Ishikawa (cell line): ENCODE data around the gene CLPX.

Experiments
- CEBPB ChIP-seq: IDR thresholded peaks from 2 replicates; pipeline ENCODE4 v1.6.1; 2012
- CREB1 ChIP-seq: IDR thresholded peaks from 2 replicates; pipeline ENCODE4 v1.6.1; 2012; ENCODE audit warnings: low read depth
- EGR1 ChIP-seq: IDR thresholded peaks from 2 replicates; pipeline ENCODE4 v1.6.1; 2012
- EP300 ChIP-seq: IDR thresholded peaks from 2 replicates; pipeline ENCODE4 v1.6.1; 2012; ENCODE audit warnings: borderline replicate concordance
- FOXM1 ChIP-seq: IDR thresholded peaks from 2 replicates; pipeline ENCODE4 v1.6.1; 2012; ENCODE audit warnings: low read depth, borderline replicate concordance
- NFIC ChIP-seq: IDR thresholded peaks from 2 replicates; pipeline ENCODE4 v1.6.1; 2012
- RAD21 ChIP-seq: IDR thresholded peaks from 2 replicates; pipeline ENCODE4 v1.6.1; 2012; ENCODE audit warnings: low read depth
- REST ChIP-seq: IDR thresholded peaks from 2 replicates; pipeline ENCODE4 v1.6.1; 2012; ENCODE audit warnings: low read depth, mild to moderate bottlenecking
- TAF1 ChIP-seq: IDR thresholded peaks from 2 replicates; pipeline ENCODE4 v1.6.1; 2012; ENCODE audit warnings: low read depth, mild to moderate bottlenecking
- TCF12 ChIP-seq: IDR thresholded peaks from 2 replicates; pipeline ENCODE4 v1.6.1; 2012; ENCODE audit warnings: low read depth
- TEAD4 ChIP-seq: IDR thresholded peaks from 2 replicates; pipeline ENCODE4 v1.6.1; 2012
- USF1 ChIP-seq: IDR thresholded peaks from 2 replicates; pipeline ENCODE4 v1.6.1; 2012
- YY1 ChIP-seq: IDR thresholded peaks from 2 replicates; pipeline ENCODE4 v1.6.1; 2012; ENCODE audit warnings: low read depth
- ZBTB7A ChIP-seq: IDR thresholded peaks from 2 replicates; pipeline ENCODE4 v1.6.1; 2012; ENCODE audit warnings: low read depth
- TF ChIP-seq, protein P1 (sequence below): IDR thresholded peaks from 2 replicates; pipeline ENCODE4 v1.6.1; 2012

The CLPX gene

GRCh38 chr15:65115086-65115485, 70.1 kb downstream of the CLPX start, which contains the start of gene UBAP1L:
Gene UBAP1L, minus strand, starts transcription at chr15:65115200. Its CDS starts 8,985 bp downstream, at chr15:65106215.
- TF ChIP-seq EP300 (no peak), TEAD4 (no peak), ZBTB7A (no peak), FOXM1 (no peak), YY1 (no peak), RAD21 (no peak), USF1 (no peak), TAF1 (no peak), NFIC (no peak), REST (no peak), EGR1 (no peak), CEBPB (no peak), CREB1 (no peak), TCF12 (no peak)
- TF ChIP-seq, protein P1, sequence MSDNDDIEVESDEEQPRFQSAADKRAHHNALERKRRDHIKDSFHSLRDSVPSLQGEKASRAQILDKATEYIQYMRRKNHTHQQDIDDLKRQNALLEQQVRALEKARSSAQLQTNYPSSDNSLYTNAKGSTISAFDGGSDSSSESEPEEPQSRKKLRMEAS = no peak

DNA sequence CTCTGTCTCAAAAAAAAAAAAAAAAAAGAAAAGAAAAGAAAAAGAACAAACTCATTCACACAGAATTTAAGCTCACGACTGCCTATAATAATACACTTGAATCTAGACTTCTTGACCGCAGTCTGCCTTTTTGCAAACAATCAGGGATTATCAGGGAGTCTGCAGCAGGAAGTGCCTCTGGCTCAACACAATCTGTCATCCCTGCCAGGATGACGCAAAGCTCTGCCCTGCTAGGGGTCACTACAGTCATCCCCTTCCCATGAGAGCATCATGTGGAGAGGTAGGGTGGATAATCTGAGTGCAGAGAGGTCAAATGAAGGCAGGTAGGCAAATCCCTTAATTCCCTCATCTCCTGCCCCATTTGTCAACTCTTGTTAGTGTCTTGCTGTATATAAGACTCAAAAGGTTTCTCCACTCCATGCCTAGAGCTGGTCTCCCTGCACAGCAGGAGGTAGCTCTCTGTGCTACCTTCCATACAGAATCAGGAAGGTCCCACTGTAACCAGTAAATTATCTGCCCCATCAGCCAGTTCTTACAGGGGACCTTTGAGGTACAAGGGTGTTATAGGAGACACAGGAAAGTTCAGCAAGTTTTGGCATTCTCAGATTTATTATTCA, 74.4 kb downstream of the CLPX start:
- TF ChIP-seq ZBTB7A (no peak), USF1 (no peak), EP300 (no peak), TEAD4 (no peak), TCF12 (no peak), CEBPB (no peak), YY1 (no peak), EGR1 (no peak), FOXM1 (no peak), TAF1 (no peak), CREB1 (no peak), RAD21 (no peak), REST (no peak), NFIC (no peak)
- TF ChIP-seq, protein P1 = no peak

DNA sequence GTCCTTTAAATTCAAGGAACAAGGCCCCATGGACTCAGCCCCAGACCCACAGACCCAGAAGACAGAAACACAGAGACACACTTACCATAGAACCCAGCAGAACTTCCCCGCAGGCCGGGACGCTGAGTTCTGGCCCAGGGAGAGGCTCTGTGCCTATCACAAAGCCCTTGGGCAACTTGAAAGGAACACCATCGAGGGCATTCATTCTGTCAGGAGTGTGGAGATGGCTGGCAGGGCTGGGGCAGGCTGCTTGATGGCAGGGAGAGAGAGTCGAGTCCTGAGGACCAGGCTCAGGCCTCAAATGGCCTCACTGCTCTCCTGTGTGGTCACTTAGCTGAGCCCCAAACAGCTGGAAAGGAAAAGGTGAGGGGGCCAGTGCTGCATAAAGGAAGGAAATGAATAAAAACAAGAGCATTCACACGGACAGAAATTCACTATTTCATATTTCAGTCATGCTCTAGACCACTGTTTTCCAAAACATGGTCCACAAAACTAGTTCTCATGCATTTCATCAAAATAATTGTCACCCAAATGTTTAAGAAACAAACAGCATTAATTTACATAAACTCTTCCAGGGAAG, 79.0 kb downstream of the CLPX start:
- TF ChIP-seq NFIC (no peak), YY1 (no peak), TEAD4 (no peak), REST (no peak), USF1 (no peak), TCF12 (no peak), TAF1 (no peak), EGR1 (no peak), EP300 (no peak), CREB1 (no peak), FOXM1 (no peak), RAD21 (no peak), CEBPB (no peak), ZBTB7A (no peak)
- TF ChIP-seq, protein P1 = no peak
